ENCODE results near the gene RBMS3. TPM values are rescaled to one million over a fixed set of nuclear protein-coding genes. Genes with fewer than 3 reads are reported as not detected.

RBMS3 gene
- total and polyA plus RNA-seq, 4 donors: 4.8 to 117 (median 29.4) TPM

- TF ChIP-seq CTCF (IDR thresholded peaks at IDR 0.05; ENCODE audit: control extremely low read depth, extremely low read depth): no peak
- Histone ChIP-seq H3K36me3 (ENCODE audit: control insufficient read depth in 4 of 4, insufficient read depth in 4 of 4, low read length in 4 of 4) (no peaks in the 10 kb centered on the region), H3K9me3 (ENCODE audit: control insufficient read depth in 4 of 4, insufficient read depth in 3 of 4, low read length in 3 of 4) (no peaks in the 10 kb centered on the region), H3K27me3 (ENCODE audit: control insufficient read depth in 3 of 3, insufficient read depth in 3 of 3, low read length in 2 of 3) (no peaks in the 10 kb centered on the region), H3K9ac (ENCODE audit: insufficient read depth in 1 of 2, low read length in 2 of 2) (no peak overlapping the region), H3K27ac (ENCODE audit: low read depth in 1 of 2, low read length in 1 of 2) (no peak overlapping the region), H3K4me1 (ENCODE audit: control insufficient read depth in 5 of 5, insufficient read depth in 5 of 5, low read length in 5 of 5) (peaks cover 0 to 34% (median 13%) of the 10 kb centered on the region in 5 donors), H3K4me3 (no peak overlapping the region)
- WGBS, 2 donors: 90 to 97% methylated on average over 1 of the region's 1 CpG
- DNase-seq: no peak
- no peak for ATAC-seq (ENCODE audit: insufficient read depth, low FRiP score)
Observed at GRCh38 chr3:29310865-29311264, 30.0 kb downstream of the RBMS3 start.

- H3K4me3 ChIP-seq: no peak overlapping the region
- WGBS, 2 donors: 67 to 81% methylated on average over 3 of the region's 3 CpGs
- H3K27me3 ChIP-seq (ENCODE audit: control insufficient read depth in 3 of 3, insufficient read depth in 3 of 3, low read length in 2 of 3): no peaks in the 10 kb centered on the region
- H3K9ac ChIP-seq (ENCODE audit: insufficient read depth in 1 of 2, low read length in 2 of 2): no peak overlapping the region
- H3K36me3 ChIP-seq (ENCODE audit: control insufficient read depth in 4 of 4, insufficient read depth in 4 of 4, low read length in 4 of 4): no peaks in the 10 kb centered on the region
- DNase-seq (no peak), ATAC-seq (ENCODE audit: insufficient read depth, low FRiP score) (peak; percentile 62)
- TF ChIP-seq CTCF (IDR thresholded peaks at IDR 0.05; ENCODE audit: control extremely low read depth, extremely low read depth): no peak
- H3K27ac ChIP-seq (ENCODE audit: low read depth in 1 of 2, low read length in 1 of 2): no peak overlapping the region
- H3K4me1 ChIP-seq (ENCODE audit: control insufficient read depth in 5 of 5, insufficient read depth in 5 of 5, low read length in 5 of 5): peaks cover 0 to 34% (median 13%) of the 10 kb centered on the region in 5 donors
- H3K9me3 ChIP-seq (ENCODE audit: control insufficient read depth in 4 of 4, insufficient read depth in 3 of 4, low read length in 3 of 4): no peaks in the 10 kb centered on the region
Observed at GRCh38 chr3:29311795-29312194, 30.9 kb downstream of the RBMS3 start.

- WGBS, 2 donors: 92 to 96% methylated on average over 2 of the region's 2 CpGs
- Histone ChIP-seq H3K9ac (ENCODE audit: insufficient read depth in 1 of 2, low read length in 2 of 2) (no peak overlapping the region), H3K36me3 (ENCODE audit: control insufficient read depth in 4 of 4, insufficient read depth in 4 of 4, low read length in 4 of 4) (no peaks in the 10 kb centered on the region), H3K4me1 (ENCODE audit: control insufficient read depth in 5 of 5, insufficient read depth in 5 of 5, low read length in 5 of 5) (peaks cover 0 to 29% (median 13%) of the 10 kb centered on the region in 5 donors), H3K27ac (ENCODE audit: low read depth in 1 of 2, low read length in 1 of 2) (no peak overlapping the region), H3K9me3 (ENCODE audit: control insufficient read depth in 4 of 4, insufficient read depth in 3 of 4, low read length in 3 of 4) (no peaks in the 10 kb centered on the region), H3K27me3 (ENCODE audit: control insufficient read depth in 3 of 3, insufficient read depth in 3 of 3, low read length in 2 of 3) (no peaks in the 10 kb centered on the region), H3K4me3 (no peak overlapping the region)
- no peak for ATAC-seq (ENCODE audit: insufficient read depth, low FRiP score)
- no peak for DNase-seq
- TF ChIP-seq CTCF (IDR thresholded peaks at IDR 0.05; ENCODE audit: control extremely low read depth, extremely low read depth): no peak
Observed at GRCh38 chr3:29312395-29312794, 31.5 kb downstream of the RBMS3 start.

- ATAC-seq (ENCODE audit: insufficient read depth, low FRiP score) (no peak), DNase-seq (peak in 2 of 3 donors; percentile 58 to 69)
- Histone ChIP-seq H3K27me3 (ENCODE audit: control insufficient read depth in 3 of 3, insufficient read depth in 3 of 3, low read length in 2 of 3) (no peaks in the 10 kb centered on the region), H3K4me3 (no peak overlapping the region), H3K27ac (ENCODE audit: low read depth in 1 of 2, low read length in 1 of 2) (no peak overlapping the region), H3K9me3 (ENCODE audit: control insufficient read depth in 4 of 4, insufficient read depth in 3 of 4, low read length in 3 of 4) (no peaks in the 10 kb centered on the region), H3K36me3 (ENCODE audit: control insufficient read depth in 4 of 4, insufficient read depth in 4 of 4, low read length in 4 of 4) (no peaks in the 10 kb centered on the region), H3K9ac (ENCODE audit: insufficient read depth in 1 of 2, low read length in 2 of 2) (no peak overlapping the region), H3K4me1 (ENCODE audit: control insufficient read depth in 5 of 5, insufficient read depth in 5 of 5, low read length in 5 of 5) (peaks cover 0 to 29% (median 13%) of the 10 kb centered on the region in 5 donors)
- no peak for TF ChIP-seq CTCF (IDR thresholded peaks at IDR 0.05; ENCODE audit: control extremely low read depth, extremely low read depth)
- 33 to 39% methylated on average over 2 of the region's 2 CpGs for WGBS, 2 donors
Observed at GRCh38 chr3:29312960-29313452, 32.1 kb downstream of the RBMS3 start.

Measured in lung (tissue), 12 donors.